Daoy (cell line): Measurements from ENCODE around the gene PACSIN2. TPM values are rescaled to one million over a fixed set of nuclear protein-coding genes. Genes with fewer than 3 reads are reported as not detected.
"Not testable (repeated sequence)": the region's sequence is repeated elsewhere in the genome, so short reads cannot be mapped to it uniquely, and the experiment has no call there.

Experiments
- DNase-seq: peaks from one replicate; pipeline ENCODE4 v3.0.0-alpha.2; 2015; ENCODE audit warnings: low read depth
- total RNA-seq: library from RNA; depleted of rRNA; stranded (reverse); fragments of >200 nt; shearing (Covaris generic); gene quantifications from 2 replicates; pipeline ENCODE4 v1.2.3, GENCODE V29; 2014

The PACSIN2 gene
- total RNA-seq, 1 experiment from 2014 or later, result 47.0 TPM

- no peak for DNase-seq
These were observed 68.3 kb downstream of the PACSIN2 start for GRCh38 chr22:42946546-42947198.

GRCh38 chr22:42945736-42946135 lies 69.2 kb downstream of the PACSIN2 start:
- DNase-seq, result no peak

DNA sequence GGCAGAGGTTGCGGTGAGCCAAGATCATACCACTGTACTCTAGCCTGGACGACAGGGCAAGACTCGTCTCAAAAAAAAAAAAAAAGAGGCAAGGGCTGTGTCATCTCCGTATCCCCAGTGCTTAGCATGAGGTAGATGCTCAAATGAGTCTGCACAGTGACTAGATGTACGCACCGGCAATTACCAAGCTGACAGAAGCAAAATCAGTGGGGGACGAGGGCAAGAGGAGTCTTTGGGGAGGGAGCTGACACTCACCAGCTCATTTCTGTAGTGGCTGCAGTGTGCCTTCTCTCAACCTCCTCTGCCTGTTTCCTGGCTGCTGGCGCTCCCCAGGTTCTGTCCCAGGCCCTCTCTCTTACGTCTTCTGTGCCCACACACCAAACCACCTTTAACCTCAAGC lies 69.9 kb downstream of the PACSIN2 start:
- DNase-seq, result no peak

DNA sequence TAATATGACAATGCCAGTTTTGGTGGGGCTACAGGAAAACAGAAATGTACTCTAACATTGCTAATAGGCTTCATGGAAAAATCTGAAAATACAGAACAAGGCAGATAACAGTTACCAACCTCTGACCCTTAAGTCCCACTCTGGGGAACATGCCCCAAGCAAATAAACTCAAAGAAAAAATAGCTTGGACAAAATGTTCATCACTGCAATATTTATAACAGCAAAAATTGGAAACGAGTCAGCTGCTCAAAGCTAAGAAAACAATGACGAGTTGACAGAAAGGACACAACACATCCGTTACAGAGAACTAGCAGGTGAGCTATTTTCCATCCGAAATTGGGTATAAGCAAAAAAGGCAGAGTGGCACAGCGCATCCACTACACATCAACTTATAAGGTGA lies 70.5 kb downstream of the PACSIN2 start:
- no peak for DNase-seq

- DNase-seq, result no peak
These were observed 71.0 kb downstream of the PACSIN2 start for GRCh38 chr22:42943981-42944380.

GRCh38 chr22:42942351-42942750 lies 72.6 kb downstream of the PACSIN2 start:
- no peak for DNase-seq

GRCh38 chr22:42939941-42940653 lies 74.9 kb downstream of the PACSIN2 start:
- DNase-seq, result peak; percentile 87

DNA sequence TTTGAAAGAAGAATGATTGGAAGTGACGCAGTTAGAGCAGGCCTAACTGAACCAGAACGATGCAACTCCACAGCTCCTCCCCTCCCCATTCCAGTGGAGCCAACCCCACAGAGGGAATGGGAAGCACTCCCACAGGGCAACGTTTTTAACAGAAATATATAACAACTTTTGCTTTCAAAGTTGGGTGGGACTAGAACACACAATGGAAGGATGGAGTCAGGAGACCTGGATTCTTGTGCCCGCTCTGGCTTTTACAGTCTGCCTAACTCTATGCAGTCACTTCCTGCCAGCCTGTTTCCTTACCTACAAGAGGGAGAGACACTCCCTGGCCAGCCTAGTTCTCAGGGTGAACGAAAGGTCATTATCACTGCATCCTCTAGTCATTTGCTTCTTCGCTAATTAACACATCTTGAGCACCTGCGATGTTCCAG lies 75.5 kb downstream of the PACSIN2 start:
- peak; percentile 55 for DNase-seq

DNA sequence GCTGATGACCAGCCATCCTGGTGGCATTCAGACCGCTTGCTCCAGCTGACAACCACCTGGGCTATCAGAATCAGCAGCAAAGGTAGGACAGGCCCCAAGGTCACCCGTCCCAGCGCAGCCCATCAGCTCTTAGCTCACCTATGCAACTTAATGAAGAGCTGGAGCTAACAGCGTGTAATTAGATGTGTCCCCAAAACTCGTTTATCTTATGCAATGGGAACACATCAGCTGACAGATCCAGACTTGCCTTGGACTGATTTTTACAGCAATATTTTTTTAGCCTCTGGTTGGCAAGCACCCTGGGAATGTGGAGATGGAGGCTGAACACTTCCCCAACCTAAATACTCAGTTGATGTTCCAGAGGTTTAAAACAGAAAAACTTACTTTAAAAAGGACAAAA lies 76.0 kb downstream of the PACSIN2 start:
- DNase-seq, result no peak

- no peak for DNase-seq
These were observed 76.5 kb downstream of the PACSIN2 start for GRCh38 chr22:42938449-42938848.

DNA sequence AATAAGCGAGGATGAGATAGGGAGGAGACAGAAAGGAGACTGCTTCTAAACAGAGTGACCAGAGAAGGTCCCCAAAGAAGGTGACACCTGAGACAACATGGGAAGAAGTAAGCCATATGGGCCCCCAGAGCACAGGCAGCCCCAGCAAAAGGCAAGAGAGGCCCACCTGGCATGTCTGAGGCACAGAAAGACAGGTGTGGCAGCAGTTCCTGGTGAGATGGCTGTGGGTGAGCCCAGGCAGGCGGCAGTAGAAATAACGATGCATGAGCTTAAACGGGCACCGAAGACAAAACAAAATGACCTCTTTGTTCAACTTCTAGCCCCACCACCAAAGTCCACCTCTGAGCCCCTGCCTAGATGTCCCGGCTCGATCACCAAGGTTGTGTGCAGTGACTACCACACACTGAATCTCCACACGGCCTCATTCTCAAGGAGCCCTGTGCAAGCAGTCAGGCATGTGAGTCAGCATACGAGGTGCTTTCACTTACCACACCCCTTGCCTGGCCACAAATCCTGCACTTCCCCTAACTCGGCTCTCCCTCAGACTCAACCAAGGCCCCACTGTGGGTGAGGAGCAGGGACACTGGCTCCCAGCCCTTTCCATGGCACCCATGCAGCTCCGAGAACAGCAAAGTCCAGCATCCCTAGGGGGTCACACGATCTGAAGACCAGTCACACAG lies 77.6 kb downstream of the PACSIN2 start:
- peak; percentile 91 for DNase-seq

- DNase-seq, result not testable (repeated sequence)
These were observed 78.3 kb downstream of the PACSIN2 start for GRCh38 chr22:42936680-42937079.

GRCh38 chr22:42934338-42934737 lies 80.6 kb downstream of the PACSIN2 start:
- peak; percentile 19 for DNase-seq

- DNase-seq, result peak; percentile 71
These were observed 81.4 kb downstream of the PACSIN2 start for GRCh38 chr22:42933485-42934091.

DNA sequence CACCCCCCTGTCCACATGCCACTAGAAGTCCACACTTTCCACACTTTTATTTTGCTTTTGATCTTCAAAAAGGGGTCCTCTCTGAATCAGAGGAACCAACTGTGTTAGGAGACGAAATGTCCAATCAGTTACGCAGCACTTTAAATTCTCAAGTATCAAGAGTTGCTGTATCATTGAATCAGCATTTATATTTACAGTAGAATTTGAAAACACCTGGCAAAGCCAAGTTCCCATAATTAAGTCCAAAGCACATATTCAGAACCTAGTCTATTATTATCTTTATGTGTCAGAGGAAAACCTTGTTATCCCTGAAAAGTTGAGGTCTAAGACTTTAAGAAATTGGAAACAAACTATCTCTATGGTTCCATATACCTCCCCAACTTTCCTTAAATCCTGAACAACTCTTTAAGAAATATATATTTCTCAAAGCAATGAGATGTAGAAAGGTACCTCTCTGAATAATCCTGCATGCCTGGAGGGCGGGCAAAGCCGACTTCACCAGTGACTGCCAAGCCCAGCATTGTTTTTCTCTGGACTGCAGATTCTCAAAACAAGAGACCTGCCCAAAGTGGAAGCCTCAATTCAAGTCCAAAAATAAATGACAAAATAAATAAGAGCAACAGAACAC lies 82.0 kb downstream of the PACSIN2 start:
- DNase-seq, result peak; percentile 14

GRCh38 chr22:42932197-42932519 lies 82.8 kb downstream of the PACSIN2 start:
- DNase-seq, result no peak

DNA sequence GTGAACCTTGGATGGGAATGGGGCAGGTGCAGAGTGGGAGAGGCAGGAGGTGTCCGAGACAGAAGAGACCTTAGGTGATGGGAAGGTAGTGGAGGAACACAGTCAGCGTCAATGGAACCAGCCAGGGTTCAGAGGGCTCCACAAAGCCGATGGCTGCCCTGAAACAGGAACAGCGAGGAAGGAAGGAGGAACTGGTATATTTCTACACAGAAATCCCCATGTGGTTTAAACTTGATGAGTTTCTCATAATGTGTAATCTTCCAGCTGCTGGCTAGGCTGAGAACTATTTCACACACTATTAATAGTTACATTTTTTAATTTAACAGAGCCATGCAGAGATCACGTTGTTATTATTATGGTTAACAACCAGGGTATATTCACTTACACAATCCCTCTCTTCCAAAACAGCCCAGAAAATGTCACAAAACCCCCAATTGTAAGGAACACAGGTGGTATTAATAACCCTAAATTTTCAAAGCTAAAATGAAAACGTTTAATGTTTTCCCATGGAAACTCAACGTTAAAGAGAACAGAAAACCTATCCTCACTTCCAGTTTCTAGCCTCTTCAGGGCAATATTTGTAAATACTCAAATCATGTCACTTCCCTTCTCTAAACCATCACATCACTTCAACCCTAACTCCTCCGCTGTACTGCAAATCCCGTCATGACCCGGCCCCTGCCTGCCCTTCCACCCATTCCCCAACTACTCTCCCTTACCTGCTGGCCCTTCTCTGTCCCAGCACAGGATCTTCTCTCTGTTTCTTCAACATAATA lies 83.3 kb downstream of the PACSIN2 start:
- no peak for DNase-seq

DNA sequence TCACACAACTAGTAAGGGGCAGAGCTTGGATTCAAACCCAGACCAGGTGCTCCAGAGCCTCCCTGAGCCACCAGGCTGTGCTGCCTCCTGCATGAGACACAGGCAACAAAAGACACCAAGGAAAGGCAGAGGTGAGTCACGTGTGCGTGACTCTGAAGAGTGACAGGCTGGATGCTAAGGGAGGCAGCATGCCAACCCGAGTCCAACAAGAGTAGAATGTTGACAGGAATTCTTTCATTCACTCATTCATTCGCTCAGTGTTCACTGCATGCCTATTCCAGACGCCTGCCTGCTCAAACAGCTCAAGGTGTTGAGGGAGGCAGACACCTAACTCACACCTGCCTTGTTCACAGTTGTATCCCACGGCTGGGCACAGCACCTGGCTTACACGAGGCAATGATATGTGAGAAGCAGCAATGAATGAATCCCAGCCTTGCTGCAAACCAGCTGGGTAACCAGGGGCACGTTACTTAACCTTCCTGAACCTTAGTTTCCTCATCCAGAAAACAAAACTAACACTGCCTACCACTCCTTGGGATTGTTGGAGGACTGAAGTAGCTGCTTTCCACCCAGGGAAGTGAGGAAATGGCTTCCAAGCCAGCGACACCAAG lies 84.0 kb downstream of the PACSIN2 start:
- DNase-seq, result peak; percentile 68

GRCh38 chr22:42929838-42930155 lies 85.2 kb downstream of the PACSIN2 start:
- DNase-seq, result no peak

GRCh38 chr22:42928969-42929837 lies 85.7 kb downstream of the PACSIN2 start:
- no peak for DNase-seq
